Mucosa of rectum (tissue), 2 donors: ENCODE measurements around the gene C4orf36.

Experiments used
- H3K27ac ChIP-seq, 2 donors: one replicate each; pipeline ENCODE4 v1.7.0; 2013; ENCODE audit warnings: inconsistent platforms in 2 of 2, low read depth in 2 of 2, low read length in 2 of 2
- H3K27me3 ChIP-seq, 2 donors: one replicate each; pipeline ENCODE4 v1.7.0; 2013; ENCODE audit warnings: low read length in 2 of 2; ENCODE audit not compliant: control insufficient read depth in 2 of 2, insufficient read depth in 2 of 2
- H3K36me3 ChIP-seq, 2 donors: one replicate each; pipeline ENCODE4 v1.7.0; 2013; ENCODE audit warnings: low read length in 2 of 2; ENCODE audit not compliant: control insufficient read depth in 2 of 2, insufficient read depth in 2 of 2
- H3K4me1 ChIP-seq, 2 donors: one replicate each; pipeline ENCODE4 v1.7.0; 2013; ENCODE audit warnings: low read length in 2 of 2, mild to moderate bottlenecking in 1 of 2; ENCODE audit not compliant: control insufficient read depth in 2 of 2, insufficient read depth in 2 of 2
- H3K4me3 ChIP-seq, 2 donors: one replicate each; pipeline ENCODE4 v1.7.0; 2013; ENCODE audit warnings: low read length in 2 of 2
- H3K9ac ChIP-seq, 2 donors: one replicate each; pipeline ENCODE4 v1.7.0; 2013; ENCODE audit warnings: low read length in 2 of 2, low read depth in 1 of 2, mild to moderate bottlenecking in 1 of 2
- H3K9me3 ChIP-seq, 2 donors: one replicate each; pipeline ENCODE4 v1.7.0; 2013; ENCODE audit warnings: low read length in 2 of 2; ENCODE audit not compliant: control insufficient read depth in 2 of 2
- donor health status: healthy.
- donor health status: Normal muscosa, but diverticular disease.

C4orf36 gene

DNA sequence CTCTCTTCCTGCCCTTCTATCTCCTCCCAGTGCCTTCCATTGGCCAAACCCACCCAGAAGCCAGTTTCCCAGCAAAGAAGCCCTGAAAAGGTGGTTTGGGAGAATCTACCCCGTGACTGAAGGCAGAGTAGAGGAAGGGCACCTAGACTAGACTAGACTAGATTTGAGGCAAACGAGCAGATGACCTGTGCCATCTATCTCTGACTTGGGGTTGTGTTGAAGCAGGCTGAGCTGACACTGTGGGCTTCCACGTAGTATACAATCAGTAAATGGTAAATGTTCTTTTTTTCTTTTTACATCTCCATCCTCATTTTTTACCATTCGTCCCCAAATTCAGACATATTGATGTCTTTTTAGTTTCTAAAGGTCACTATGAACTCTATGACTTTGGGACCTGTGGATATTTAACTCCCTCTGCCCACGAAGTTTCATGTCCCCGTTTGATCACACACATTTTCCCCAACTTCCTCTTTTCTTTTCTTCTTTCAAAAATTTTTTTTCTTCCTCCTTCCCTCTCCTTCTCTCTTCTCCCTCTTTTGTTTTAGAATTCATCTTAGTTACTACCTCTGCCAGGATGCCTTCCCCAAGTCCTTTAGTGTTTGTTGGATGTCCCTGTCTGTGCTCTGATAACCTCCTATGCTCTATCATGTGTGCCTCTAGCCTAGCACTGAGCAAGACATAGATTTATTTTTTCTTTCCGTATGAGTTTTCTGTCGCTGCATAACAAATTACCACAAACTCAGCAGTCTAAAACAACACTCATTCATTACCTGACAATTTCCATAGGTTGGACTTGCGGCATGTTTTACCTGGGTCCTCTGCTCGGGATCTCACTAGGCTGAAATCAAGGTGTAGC, 36.4 kb upstream of the C4orf36 start:
- no peaks in the 10 kb centered on the region for H3K27me3 ChIP-seq
- no peak overlapping the region for H3K27ac ChIP-seq
- peaks cover 8 to 11% of the 10 kb centered on the region in 2 donors for H3K36me3 ChIP-seq
- H3K9ac ChIP-seq, result no peak overlapping the region
- peaks cover 0 to 4% of the 10 kb centered on the region in 2 donors for H3K4me1 ChIP-seq
- no peak overlapping the region for H3K4me3 ChIP-seq
- no peaks in the 10 kb centered on the region for H3K9me3 ChIP-seq

GRCh38 chr4:86927843-86928395, 35.7 kb upstream of the C4orf36 start:
- no peaks in the 10 kb centered on the region for H3K27me3 ChIP-seq
- no peaks in the 10 kb centered on the region for H3K4me1 ChIP-seq
- H3K27ac ChIP-seq, result no peak overlapping the region
- no peaks in the 10 kb centered on the region for H3K9me3 ChIP-seq
- peaks cover 8 to 11% of the 10 kb centered on the region in 2 donors for H3K36me3 ChIP-seq
- no peak overlapping the region for H3K4me3 ChIP-seq
- no peak overlapping the region for H3K9ac ChIP-seq

DNA sequence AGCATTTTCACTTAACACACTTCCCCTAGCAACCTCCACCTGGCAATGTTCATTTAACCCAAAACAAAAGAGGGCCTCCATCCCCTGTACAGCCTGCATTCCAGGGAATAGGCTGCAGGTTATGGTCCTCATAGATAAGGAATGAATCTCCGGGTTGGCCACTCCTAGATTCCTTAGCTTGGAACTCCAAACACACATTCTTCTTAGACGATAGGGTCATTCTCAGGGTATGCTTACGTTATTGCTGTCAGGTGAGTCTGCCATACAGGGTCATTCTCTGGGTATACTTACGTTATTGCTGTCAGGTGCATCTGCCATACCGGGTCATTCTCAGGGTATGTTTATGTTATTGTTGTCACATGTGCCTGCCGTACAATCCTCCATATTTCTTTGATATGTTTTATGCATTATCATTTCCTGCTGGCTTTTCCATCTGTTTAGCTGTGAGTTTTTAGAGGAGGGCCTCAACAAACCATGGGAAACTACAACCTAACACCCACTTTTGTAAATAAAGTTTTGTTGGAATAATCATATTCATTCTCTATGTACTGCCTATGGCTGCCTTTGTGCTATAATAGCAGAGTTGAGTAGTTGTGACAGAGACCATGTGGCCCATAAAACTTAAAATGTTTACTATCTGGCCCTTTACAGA, 34.3 kb upstream of the C4orf36 start:
- Histone ChIP-seq H3K36me3 (peaks cover 8 to 11% of the 10 kb centered on the region in 2 donors), H3K27ac (no peak overlapping the region), H3K4me1 (no peaks in the 10 kb centered on the region), H3K4me3 (no peak overlapping the region), H3K9ac (no peak overlapping the region), H3K9me3 (no peaks in the 10 kb centered on the region), H3K27me3 (no peaks in the 10 kb centered on the region)

DNA sequence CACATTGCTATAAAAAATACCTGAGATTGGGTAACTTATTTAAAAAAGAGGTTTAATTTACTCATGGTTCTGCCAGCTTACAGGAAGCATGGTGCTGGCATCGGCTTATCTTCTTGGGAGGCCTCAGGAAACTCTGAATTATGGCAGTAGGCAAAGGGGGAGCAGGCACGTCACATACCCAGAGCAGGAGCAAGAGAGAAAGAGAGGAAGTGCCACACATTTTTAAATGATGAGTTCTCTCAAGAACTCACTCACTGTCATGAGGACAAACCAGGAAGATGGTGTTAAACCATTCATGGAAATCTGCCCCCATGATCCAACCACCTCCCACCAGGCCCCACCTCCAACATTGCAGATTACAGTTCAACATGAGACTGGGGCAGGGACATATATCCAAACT, 32.6 kb upstream of the C4orf36 start:
- no peak overlapping the region for H3K9ac ChIP-seq
- no peak overlapping the region for H3K27ac ChIP-seq
- no peak overlapping the region for H3K4me3 ChIP-seq
- no peaks in the 10 kb centered on the region for H3K9me3 ChIP-seq
- H3K4me1 ChIP-seq, result no peaks in the 10 kb centered on the region
- peaks cover 0 to 4% of the 10 kb centered on the region in 2 donors for H3K36me3 ChIP-seq
- no peaks in the 10 kb centered on the region for H3K27me3 ChIP-seq

DNA sequence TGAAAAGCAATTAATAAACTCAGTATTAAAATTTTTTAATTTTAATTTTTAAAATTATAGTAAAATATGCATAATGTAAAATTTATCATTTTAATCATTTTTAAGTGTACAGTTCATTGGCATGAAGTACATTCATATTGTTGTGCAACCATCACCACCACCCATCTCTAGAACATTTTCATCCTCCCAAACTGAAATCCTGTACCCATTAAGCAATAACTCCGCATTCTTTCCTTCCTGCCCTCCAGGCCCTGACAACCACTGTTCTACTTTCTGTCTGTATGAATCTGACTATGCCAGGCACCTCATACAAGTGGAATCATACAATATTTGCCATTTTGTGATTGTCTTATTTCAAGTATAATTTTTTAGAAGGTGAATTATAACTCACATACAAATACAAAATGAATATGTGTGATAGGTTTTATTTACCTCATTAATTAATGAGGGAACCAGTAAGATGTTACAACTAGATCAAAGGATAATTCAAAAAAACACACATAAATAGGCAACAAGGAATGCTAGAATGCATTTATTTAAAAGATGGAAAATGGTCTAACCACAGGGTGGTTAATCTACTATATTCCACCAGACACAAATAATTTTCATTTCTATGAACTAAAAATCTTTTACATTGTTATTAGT, 29.5 kb upstream of the C4orf36 start:
- no peaks in the 10 kb centered on the region for H3K9me3 ChIP-seq
- H3K27ac ChIP-seq, result no peak overlapping the region
- no peak overlapping the region for H3K9ac ChIP-seq
- H3K27me3 ChIP-seq, result no peaks in the 10 kb centered on the region
- no peak overlapping the region for H3K4me3 ChIP-seq
- H3K36me3 ChIP-seq, result peaks cover 0 to 7% of the 10 kb centered on the region in 2 donors
- no peaks in the 10 kb centered on the region for H3K4me1 ChIP-seq

DNA sequence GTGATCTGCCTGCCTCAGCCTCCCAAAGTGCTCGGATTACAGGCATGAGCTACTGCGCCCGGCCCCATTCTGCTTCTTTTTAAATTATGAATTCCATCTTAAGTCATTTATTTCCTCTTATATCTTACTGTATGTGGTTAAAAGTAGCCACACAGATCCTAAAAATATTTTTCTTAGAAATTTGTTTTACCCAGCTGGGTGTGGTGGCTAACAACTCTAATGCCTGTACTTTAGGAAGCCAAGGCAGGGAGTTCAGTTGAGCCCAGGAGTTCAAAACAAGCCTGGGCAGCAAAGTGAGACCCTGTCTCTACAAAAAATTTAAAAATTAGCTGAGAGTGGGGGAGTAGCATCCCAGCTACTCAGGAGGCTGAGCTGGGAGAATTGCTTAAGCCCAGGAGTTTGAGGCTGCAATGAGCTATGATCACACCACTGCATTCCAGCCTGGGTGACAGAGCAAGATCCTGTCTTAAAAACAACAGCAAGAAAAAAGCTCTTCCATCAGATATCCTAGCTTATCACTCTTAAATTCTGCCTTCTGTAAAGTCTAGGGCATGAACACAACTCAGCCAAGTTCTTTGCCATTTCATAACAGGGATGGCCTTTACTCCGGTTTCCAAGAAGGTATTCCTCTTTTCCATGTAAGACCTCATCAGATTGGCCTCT, 27.5 kb upstream of the C4orf36 start:
- peaks cover 3 to 9% of the 10 kb centered on the region in 2 donors for H3K36me3 ChIP-seq
- H3K9ac ChIP-seq, result no peak overlapping the region
- no peaks in the 10 kb centered on the region for H3K4me1 ChIP-seq
- no peak overlapping the region for H3K27ac ChIP-seq
- H3K9me3 ChIP-seq, result no peaks in the 10 kb centered on the region
- no peaks in the 10 kb centered on the region for H3K27me3 ChIP-seq
- H3K4me3 ChIP-seq, result no peak overlapping the region

GRCh38 chr4:86918539-86919072, 26.4 kb upstream of the C4orf36 start:
- peaks cover 3 to 9% of the 10 kb centered on the region in 2 donors for H3K36me3 ChIP-seq
- H3K27ac ChIP-seq, result no peak overlapping the region
- H3K27me3 ChIP-seq, result no peaks in the 10 kb centered on the region
- H3K9me3 ChIP-seq, result no peaks in the 10 kb centered on the region
- H3K4me1 ChIP-seq, result no peaks in the 10 kb centered on the region
- H3K4me3 ChIP-seq, result no peak overlapping the region
- H3K9ac ChIP-seq, result no peak overlapping the region

- Histone ChIP-seq H3K4me3 (no peak overlapping the region), H3K4me1 (no peaks in the 10 kb centered on the region), H3K27ac (no peak overlapping the region), H3K36me3 (peaks cover 6 to 12% of the 10 kb centered on the region in 2 donors), H3K27me3 (no peaks in the 10 kb centered on the region), H3K9me3 (no peaks in the 10 kb centered on the region), H3K9ac (no peak overlapping the region)
These were observed 25.2 kb upstream of the C4orf36 start for GRCh38 chr4:86917212-86918039.

GRCh38 chr4:86916392-86916791, 24.2 kb upstream of the C4orf36 start:
- Histone ChIP-seq H3K4me1 (no peaks in the 10 kb centered on the region), H3K9me3 (no peaks in the 10 kb centered on the region), H3K9ac (no peak overlapping the region), H3K27ac (no peak overlapping the region), H3K36me3 (peaks cover 6 to 12% of the 10 kb centered on the region in 2 donors), H3K27me3 (no peaks in the 10 kb centered on the region), H3K4me3 (no peak overlapping the region)
